Transverse colon (tissue), 4 donors: ENCODE results near the gene SPTB. TPM values are rescaled to one million over a fixed set of nuclear protein-coding genes. Genes with fewer than 3 reads are reported as not detected.
A peak's percentile ranks its signal among the peaks of the same experiment; 100 is the strongest.

Experiments used
- DNase-seq: peaks from one replicate; pipeline ENCODE4 v3.0.0-alpha.2; 2019
- H3K27ac ChIP-seq, 4 donors: fragments of 200-600 bp; sonication (generic); 2 replicates each; pipeline ENCODE4 v1.5.1; 2016 to 2018; ENCODE audit warnings: inconsistent platforms in 4 of 4
- H3K27me3 ChIP-seq: fragments of 200-600 bp; sonication (generic); 2 replicates; pipeline ENCODE4 v1.5.1; 2017; ENCODE audit warnings: inconsistent platforms
- H3K36me3 ChIP-seq, 4 donors: fragments of 200-600 bp; sonication (generic); 2 replicates each; pipeline ENCODE4 v1.5.1; 2017 to 2019; ENCODE audit warnings: inconsistent platforms in 4 of 4
- H3K4me1 ChIP-seq, 4 donors: fragments of 200-600 bp; sonication (generic); 2 replicates each; pipeline ENCODE4 v1.5.1; 2017 to 2020; ENCODE audit warnings: inconsistent platforms in 4 of 4
- H3K4me3 ChIP-seq, 4 donors: fragments of 200-600 bp; sonication (generic); 1 replicate in 1 of 4; 2 replicates in 3 of 4; pipeline versions ENCODE4 v1.5.1 to v1.6.1; 2017 to 2019; ENCODE audit warnings: inconsistent platforms in 4 of 4
- H3K9me3 ChIP-seq, 2 donors: fragments of 200-600 bp; sonication (generic); 2 replicates each; pipeline ENCODE4 v1.5.1; 2017 to 2019; ENCODE audit warnings: inconsistent platforms in 2 of 2
- EP300 ChIP-seq: sonication (generic); formaldehyde crosslinking; IDR thresholded peaks from one replicate; pipeline ENCODE4 v1.6.1; 2017; ENCODE audit warnings: antibody characterized with exemption, low read depth
- POLR2A ChIP-seq: fragments of 450-650 bp; IDR thresholded peaks from one replicate; pipeline ENCODE4 v1.6.1; 2016; ENCODE audit warnings: antibody characterized with exemption, mild to moderate bottlenecking, moderate library complexity
- POLR2AphosphoS5 ChIP-seq, 3 donors: sonication (generic); formaldehyde crosslinking; IDR thresholded peaks; one replicate each; pipeline ENCODE4 v1.6.1; 2016; ENCODE audit warnings: antibody characterized with exemption in 3 of 3
- WGBS, 2 donors: methylation state at CpG; one replicate each; pipeline ENCODE4 v1.1.5; 2018; ENCODE audit warnings: low coverage in 1 of 2; 5-methylcytosine and 5-hydroxymethylcytosine counted together
- in situ Hi-C, 4 donors: fragments of 200-750 bp; cut with MboI; loops; one replicate each; pipeline versions ENCODE4 v1.15.0 to v1.15.1; 2017; ENCODE audit warnings: low sequenced_read_pairs in 3 of 4, low pct_ligation_motif_present in 1 of 4, low pct_unique_long_range_greater_than_20kb in 1 of 4
- intact Hi-C: fragments of 100-400 bp; cut with DNase I; formaldehyde crosslinking; loops from one replicate; pipeline ENCODE4 v1.15.1; 2023; ENCODE audit warnings: low total_unique reads
- total RNA-seq, 4 donors: library from RNA; depleted of rRNA; stranded (reverse); fragments of >200 nt; gene quantifications; one replicate each; pipeline ENCODE4 v1.1.0, GENCODE V29; 2016
- TF ChIP-seq, protein P1 (sequence below), 5 experiments: fragments of 200-600 bp in 3 of 5; fragments of 450-650 bp in 2 of 5; sonication (generic) in 3 of 5; IDR thresholded peaks; 1 replicate in 2 of 5; 2 replicates in 3 of 5; pipeline ENCODE4 v1.5.1; 2016 to 2017; ENCODE audit warnings: antibody characterized with exemption in 5 of 5, inconsistent platforms in 3 of 5, mild to moderate bottlenecking in 2 of 5, moderate library complexity in 1 of 5

Gene SPTB
- total RNA-seq, 4 donors from 2014 or later, result 0.20 to 0.96 (median 0.58) TPM

DNA sequence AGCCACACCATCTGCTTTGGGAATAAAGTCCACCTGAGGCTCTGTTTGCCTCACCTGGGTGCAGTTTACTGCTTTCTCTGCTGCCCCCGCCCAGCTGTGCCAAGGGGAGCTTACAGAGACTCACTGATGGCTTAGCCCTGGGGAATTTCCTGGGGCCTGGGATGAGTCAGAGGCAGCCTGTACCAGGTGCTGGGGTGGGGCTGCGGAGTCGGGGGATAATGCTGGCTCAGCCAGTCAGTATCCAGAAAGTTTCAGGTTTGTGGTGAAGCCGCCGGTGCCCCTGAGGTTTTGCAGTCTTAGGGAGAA, 153.2 kb downstream of the SPTB start:
- in situ Hi-C loops (no loop called here), intact Hi-C loops (no loop called here)
- H3K36me3 ChIP-seq, result peaks cover 0 to 24% (median 11%) of the 10 kb centered on the region in 4 donors
- peak; percentile 92 for DNase-seq
- H3K4me3 ChIP-seq, result no peak overlapping the region
- peak overlapping the region; percentile 67 to 91 (median 88) for H3K27ac ChIP-seq
- peaks cover 39 to 63% (median 61%) of the 10 kb centered on the region in 4 donors for H3K4me1 ChIP-seq
- peak in 2 of 3 donors; percentile 77 to 82 for TF ChIP-seq POLR2AphosphoS5 (IDR thresholded peaks at IDR 0.05)
- TF ChIP-seq, protein P1, sequence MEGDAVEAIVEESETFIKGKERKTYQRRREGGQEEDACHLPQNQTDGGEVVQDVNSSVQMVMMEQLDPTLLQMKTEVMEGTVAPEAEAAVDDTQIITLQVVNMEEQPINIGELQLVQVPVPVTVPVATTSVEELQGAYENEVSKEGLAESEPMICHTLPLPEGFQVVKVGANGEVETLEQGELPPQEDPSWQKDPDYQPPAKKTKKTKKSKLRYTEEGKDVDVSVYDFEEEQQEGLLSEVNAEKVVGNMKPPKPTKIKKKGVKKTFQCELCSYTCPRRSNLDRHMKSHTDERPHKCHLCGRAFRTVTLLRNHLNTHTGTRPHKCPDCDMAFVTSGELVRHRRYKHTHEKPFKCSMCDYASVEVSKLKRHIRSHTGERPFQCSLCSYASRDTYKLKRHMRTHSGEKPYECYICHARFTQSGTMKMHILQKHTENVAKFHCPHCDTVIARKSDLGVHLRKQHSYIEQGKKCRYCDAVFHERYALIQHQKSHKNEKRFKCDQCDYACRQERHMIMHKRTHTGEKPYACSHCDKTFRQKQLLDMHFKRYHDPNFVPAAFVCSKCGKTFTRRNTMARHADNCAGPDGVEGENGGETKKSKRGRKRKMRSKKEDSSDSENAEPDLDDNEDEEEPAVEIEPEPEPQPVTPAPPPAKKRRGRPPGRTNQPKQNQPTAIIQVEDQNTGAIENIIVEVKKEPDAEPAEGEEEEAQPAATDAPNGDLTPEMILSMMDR (IDR thresholded peaks at IDR 0.05), result no peak
- TF ChIP-seq POLR2A, result no peak
- peak; percentile 32 for TF ChIP-seq EP300
- WGBS, 2 donors, result 40% methylated on average over 5 of the region's 5 CpGs; no CpG with 5 or more reads in 1 of the 2 donors
- no peaks in the 10 kb centered on the region for H3K27me3 ChIP-seq
- no peaks in the 10 kb centered on the region for H3K9me3 ChIP-seq

DNA sequence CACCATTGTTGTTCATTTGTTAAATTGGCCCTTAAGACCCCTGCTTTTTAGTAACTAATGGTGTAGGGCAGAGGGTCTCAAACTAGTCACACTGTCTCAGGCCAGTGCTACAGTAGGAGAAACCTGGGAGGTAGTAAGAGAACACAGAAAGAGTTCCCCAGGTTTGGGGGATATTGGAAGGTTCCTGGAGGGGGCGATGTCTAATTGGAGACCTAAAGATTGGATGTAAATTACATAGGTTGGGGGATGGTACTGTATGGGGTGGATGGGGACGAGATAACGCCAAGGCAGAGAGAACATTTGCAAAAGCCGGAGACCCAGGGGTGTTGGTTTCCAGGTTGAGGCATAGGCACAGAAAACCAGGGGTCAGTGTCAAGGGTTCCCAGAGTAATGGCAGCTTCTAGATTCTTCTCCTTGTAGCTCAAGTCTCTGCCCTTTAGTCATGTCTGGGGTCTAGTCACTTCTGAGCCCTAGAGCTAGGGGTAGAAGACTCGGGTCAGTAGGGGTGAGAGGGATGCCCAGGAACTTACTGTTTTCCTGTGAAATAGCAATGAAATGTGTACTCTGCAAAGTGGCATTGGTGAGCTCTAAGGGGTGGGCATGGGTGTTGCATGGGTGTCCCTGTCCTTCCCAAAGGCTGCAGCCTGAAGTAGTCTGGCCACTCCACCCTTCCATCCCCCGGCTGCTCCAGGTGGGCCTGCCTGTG, 153.7 kb downstream of the SPTB start:
- 71 to 79% methylated on average over 4 to 6 of the region's 6 CpGs for WGBS, 2 donors
- intact Hi-C loops, result no loop called here
- H3K36me3 ChIP-seq, result peaks cover 0 to 19% (median 8%) of the 10 kb centered on the region in 4 donors

DNA sequence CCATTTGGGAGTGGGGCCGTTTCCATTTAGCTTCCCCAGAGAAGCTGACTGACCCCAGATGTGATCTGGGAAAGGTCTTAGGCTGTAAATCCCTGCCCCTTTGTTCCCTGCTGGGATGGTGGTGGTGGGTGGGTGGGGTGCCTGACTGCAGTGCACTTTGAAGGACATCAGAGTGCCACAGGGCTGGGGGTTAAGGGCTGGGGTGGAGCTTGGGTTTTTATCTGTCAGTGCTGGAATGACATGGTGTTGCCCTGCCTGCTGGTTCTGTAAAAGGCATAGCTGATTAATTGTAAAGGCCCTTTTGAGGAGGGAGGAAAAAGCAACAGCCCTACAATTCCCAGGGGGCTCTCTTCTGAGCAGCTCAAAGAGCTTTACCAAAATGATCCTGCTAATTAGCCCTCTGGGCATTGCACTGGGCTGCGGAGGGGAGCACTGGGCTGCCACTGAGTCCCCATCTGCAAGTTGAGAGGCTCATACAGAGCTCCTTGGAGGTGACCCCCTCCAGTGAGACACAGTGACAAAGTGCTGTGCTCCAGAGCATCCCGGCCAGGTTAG, 154.4 kb downstream of the SPTB start:
- TF ChIP-seq POLR2A, result no peak
- TF ChIP-seq EP300, result no peak
- no peak for TF ChIP-seq POLR2AphosphoS5 (IDR thresholded peaks at IDR 0.05)
- TF ChIP-seq, protein P1 (IDR thresholded peaks at IDR 0.05), result no peak
- intact Hi-C loops (no loop called here), in situ Hi-C loops (no loop called here)
- H3K4me3 ChIP-seq, result no peak overlapping the region
- H3K27ac ChIP-seq, result peak overlapping the region; percentile 67 to 91 (median 88)
- no peaks in the 10 kb centered on the region for H3K27me3 ChIP-seq
- no peaks in the 10 kb centered on the region for H3K9me3 ChIP-seq
- peaks cover 0 to 18% (median 5%) of the 10 kb centered on the region in 4 donors for H3K36me3 ChIP-seq
- H3K4me1 ChIP-seq, result peaks cover 51 to 75% (median 73%) of the 10 kb centered on the region in 4 donors
- no peak for DNase-seq
- 20 to 50% methylated on average over 1 to 3 of the region's 3 CpGs for whole genome bisulfite sequencing, 2 donors

More for the DNA sequence above, 153.7 kb downstream of the SPTB start:
- Histone ChIP-seq H3K9me3 (no peaks in the 10 kb centered on the region), H3K27me3 (no peaks in the 10 kb centered on the region), H3K4me3 (no peak overlapping the region), H3K4me1 (peaks cover 44 to 68% (median 66%) of the 10 kb centered on the region in 4 donors), H3K27ac (peak overlapping the region; percentile 67 to 91 (median 88))
- in situ Hi-C loops, result no loop called here
- DNase-seq, result no peak
- peak in 1 of 3 donors; percentile 11 for TF ChIP-seq POLR2AphosphoS5 (IDR thresholded peaks at IDR 0.05)
- TF ChIP-seq, protein P1 (IDR thresholded peaks at IDR 0.05), result no peak
- TF ChIP-seq POLR2A, result no peak
- no peak for TF ChIP-seq EP300

- no peak for DNase-seq
- no peak overlapping the region for H3K4me3 ChIP-seq
- WGBS, 2 donors, result 71 to 80% methylated on average over 1 of the region's 1 CpG
- H3K27me3 ChIP-seq, result no peaks in the 10 kb centered on the region
- H3K4me1 ChIP-seq, result peaks cover 56 to 83% (median 81%) of the 10 kb centered on the region in 4 donors
- TF ChIP-seq POLR2A (no peak), POLR2AphosphoS5 (IDR thresholded peaks at IDR 0.05) (peak in 1 of 3 donors; percentile 30)
- TF ChIP-seq, protein P1 (IDR thresholded peaks at IDR 0.05), result no peak
- in situ Hi-C loops (no loop called here), intact Hi-C loops (no loop called here)
- peak overlapping the region; percentile 67 to 91 (median 88) for H3K27ac ChIP-seq
- peaks cover 0 to 18% (median 5%) of the 10 kb centered on the region in 4 donors for H3K36me3 ChIP-seq
- H3K9me3 ChIP-seq, result no peaks in the 10 kb centered on the region
Measured at GRCh38 chr14:64724578-64724930, 155.2 kb downstream of the SPTB start.
